Measurements from ENCODE around the gene CYP4F8.
"Not testable (repeated sequence)": the region's sequence is repeated elsewhere in the genome, so short reads cannot be mapped to it uniquely, and the experiment has no call there.

The CYP4F8 gene

GRCh38 chr19:15644066-15644741 lies 29.2 kb downstream of the CYP4F8 start:
- no peak for DNase-seq (ENCODE audit: low read depth, low spot score)

GRCh38 chr19:15644816-15645215 lies 29.8 kb downstream of the CYP4F8 start:
- no peak for DNase-seq (ENCODE audit: low read depth, low spot score)

GRCh38 chr19:15649526-15649925 lies 34.5 kb downstream of the CYP4F8 start:
- DNase-seq (ENCODE audit: low read depth, low spot score): no peak

- not testable (repeated sequence) for DNase-seq (ENCODE audit: low read depth, low spot score)
Measured at GRCh38 chr19:15650123-15650522, 35.1 kb downstream of the CYP4F8 start.

GRCh38 chr19:15651791-15652190 lies 36.8 kb downstream of the CYP4F8 start:
- no peak for DNase-seq (ENCODE audit: low read depth, low spot score)

- no peak for DNase-seq (ENCODE audit: low read depth, low spot score)
Measured at GRCh38 chr19:15652559-15653278, 37.7 kb downstream of the CYP4F8 start.

GRCh38 chr19:15656467-15656866 lies 41.4 kb downstream of the CYP4F8 start:
- DNase-seq (ENCODE audit: low read depth, low spot score): no peak

GRCh38 chr19:15663247-15663646 lies 48.2 kb downstream of the CYP4F8 start:
- DNase-seq (ENCODE audit: low read depth, low spot score): no peak

- DNase-seq (ENCODE audit: low read depth, low spot score): no peak
Measured at GRCh38 chr19:15666186-15666585, 51.2 kb downstream of the CYP4F8 start.

- no peak for DNase-seq (ENCODE audit: low read depth, low spot score)
Measured at GRCh38 chr19:15666883-15667282, 51.9 kb downstream of the CYP4F8 start.

- DNase-seq (ENCODE audit: low read depth, low spot score): no peak
Measured at GRCh38 chr19:15669440-15669839, 54.4 kb downstream of the CYP4F8 start.

GRCh38 chr19:15669891-15670290 lies 54.9 kb downstream of the CYP4F8 start:
- DNase-seq (ENCODE audit: low read depth, low spot score): no peak

GRCh38 chr19:15671237-15671821 lies 56.3 kb downstream of the CYP4F8 start:
- DNase-seq (ENCODE audit: low read depth, low spot score): no peak

- DNase-seq (ENCODE audit: low read depth, low spot score): no peak
Measured at GRCh38 chr19:15671891-15672579, 57.0 kb downstream of the CYP4F8 start.

- DNase-seq (ENCODE audit: low read depth, low spot score): no peak
Measured at GRCh38 chr19:15672580-15673175, 57.7 kb downstream of the CYP4F8 start, which contains the start of gene CYP4F12. Gene CYP4F12 (plus strand): TSS chr19:15673087. CDS start chr19:15673530, 443 bp downstream.

GRCh38 chr19:15673176-15673654 lies 58.2 kb downstream of the CYP4F8 start:
- DNase-seq (ENCODE audit: low read depth, low spot score): no peak

- DNase-seq (ENCODE audit: low read depth, low spot score): no peak
Measured at GRCh38 chr19:15675560-15675959, 60.5 kb downstream of the CYP4F8 start.

GRCh38 chr19:15679089-15679488 lies 64.1 kb downstream of the CYP4F8 start:
- no peak for DNase-seq (ENCODE audit: low read depth, low spot score)

GRCh38 chr19:15679865-15680264 lies 64.8 kb downstream of the CYP4F8 start:
- DNase-seq (ENCODE audit: low read depth, low spot score): not testable (repeated sequence)

Data from brain pericyte (primary cell).